Globus pallidus (tissue), 1 donor: ENCODE data around the gene REXO1.

Experiments
- DNase-seq: peaks from one replicate; pipeline ENCODE4 v3.0.0-alpha.2; 2015; ENCODE audit warnings: low spot score

REXO1 gene

GRCh38 chr19:1828279-1829238, 19.7 kb downstream of the REXO1 start:
- no peak for DNase-seq

- DNase-seq, result no peak
These were observed 20.6 kb downstream of the REXO1 start for GRCh38 chr19:1827566-1828278.

- no peak for DNase-seq
These were observed 21.4 kb downstream of the REXO1 start for GRCh38 chr19:1826557-1827521.

GRCh38 chr19:1825909-1826556, 22.2 kb downstream of the REXO1 start:
- peak; percentile 48 for DNase-seq

- DNase-seq, result no peak
These were observed 24.0 kb downstream of the REXO1 start for GRCh38 chr19:1824252-1824622.

- DNase-seq, result no peak
These were observed 24.6 kb downstream of the REXO1 start for GRCh38 chr19:1823539-1824251.

GRCh38 chr19:1823020-1823419, 25.3 kb downstream of the REXO1 start:
- no peak for DNase-seq

- no peak for DNase-seq
These were observed 26.1 kb downstream of the REXO1 start for GRCh38 chr19:1822210-1822609.

- DNase-seq, result no peak
These were observed 28.7 kb downstream of the REXO1 start for GRCh38 chr19:1819341-1820255.

- no peak for DNase-seq
These were observed 29.6 kb downstream of the REXO1 start for GRCh38 chr19:1818549-1819195.

- no peak for DNase-seq
These were observed 30.6 kb downstream of the REXO1 start for GRCh38 chr19:1817553-1818179.

- no peak for DNase-seq
These were observed 31.6 kb downstream of the REXO1 start for GRCh38 chr19:1816530-1817298.

GRCh38 chr19:1815605-1816529, 32.4 kb downstream of the REXO1 start:
- DNase-seq, result no peak

GRCh38 chr19:1814833-1815604, 33.3 kb downstream of the REXO1 start:
- no peak for DNase-seq

GRCh38 chr19:1814391-1814790, 33.9 kb downstream of the REXO1 start:
- DNase-seq, result no peak
